Psoas muscle (tissue), 8 donors: Measurements from ENCODE around the gene PTGR3. TPM values are rescaled to one million over a fixed set of nuclear protein-coding genes. Genes with fewer than 3 reads are reported as not detected.

Experiments used
- ATAC-seq, 4 donors: fragments of 200-7000 bp; cut with Tn5 transposase; one replicate each; pipeline ENCODE4 v1.9.1; 2020; ENCODE audit warnings: moderate library complexity in 3 of 4, mild to moderate bottlenecking in 2 of 4
- DNase-seq, 2 donors: peaks; one replicate each; pipeline ENCODE4 v3.0.0-alpha.2; 2020
- H3K27ac ChIP-seq: fragments of 200-600 bp; one replicate; pipeline ENCODE4 v1.8.0; 2022
- H3K27me3 ChIP-seq, 3 donors: fragments of 200-600 bp in 1 of 3; one replicate each; pipeline versions ENCODE4 v1.6.1 to v1.8.0; 2013 to 2022; ENCODE audit warnings: low read length in 2 of 3, mild to moderate bottlenecking in 2 of 3, moderate library complexity in 1 of 3; ENCODE audit not compliant: insufficient read depth in 3 of 3
- H3K36me3 ChIP-seq, 2 donors: fragments of 200-600 bp in 1 of 2; one replicate each; pipeline versions ENCODE4 v1.6.1 to v1.8.0; 2013 to 2022; ENCODE audit warnings: low read depth in 1 of 2, mild to moderate bottlenecking in 1 of 2, moderate library complexity in 1 of 2; ENCODE audit not compliant: insufficient read depth in 1 of 2
- H3K4me1 ChIP-seq: fragments of 200-600 bp; one replicate; pipeline ENCODE4 v1.8.0; 2022
- H3K4me3 ChIP-seq: fragments of 200-600 bp; one replicate; pipeline ENCODE4 v1.8.0; 2022; ENCODE audit warnings: mild to moderate bottlenecking
- H3K9me3 ChIP-seq: fragments of 200-600 bp; one replicate; pipeline ENCODE4 v1.8.0; 2022
- CTCF ChIP-seq: fragments of 200-600 bp; IDR thresholded peaks from one replicate; pipeline ENCODE4 v1.8.0; 2022; ENCODE audit warnings: antibody characterized with exemption
- WGBS, 3 donors: extraction: QIAGEN DNeasy Blood & Tissue Kit; methylation state at CpG; one replicate each; pipeline versions ENCODE4 v1.1.6 to v1.1.7; 2013; 5-methylcytosine and 5-hydroxymethylcytosine counted together
- intact Hi-C, 2 donors: fragments of 100-400 bp; cut with DNase I; formaldehyde crosslinking; loops; one replicate each; pipeline versions ENCODE4 v1.11.0 to v1.14.2; 2022
- polyA plus RNA-seq, 3 donors: library from polyadenylated mRNA; stranded (reverse); fragments of 200-250 nt; gene quantifications; one replicate each; pipeline ENCODE4 v1.2.3, GENCODE V29; 2013
- total RNA-seq, 4 donors: library from RNA; stranded (reverse); fragmentation: NEBNext Ultra II Directional in 2 of 4; extraction: Animal tissue kit (Norgen Biotek cat#: 25700) in 2 of 4; gene quantifications; one replicate each; pipeline versions ENCODE4 v1.2.1 to v1.2.4, GENCODE V29; 2021 to 2023
- donor health status: healthy with polysubstance abuse.
- donor health status: DM: no; HTN: no; CAD: no; lungs with moderate emphysema.
- donor health status: Bipolar disorder and iron deficiency.
- donor health status: healthy.
- donor health status: DM: yes; HTN: yes; CAD: no.
- donor health status: DM: no; HTN: no; CAD: no.
- donor health status: DM: no; HTN: no; CAD: no.
- donor health status: DM: yes; HTN: yes; CAD: no.

PTGR3 gene
- total and polyA plus RNA-seq, 7 donors, result 20.6 to 66.4 (median 31.7) TPM

GRCh38 chr18:75167759-75168618 lies 41.0 kb downstream of the PTGR3 start:
- Histone ChIP-seq H3K27ac (peak overlapping the region; percentile 20), H3K4me3 (peak overlapping the region; percentile 13), H3K4me1 (peaks cover 6% of the 10 kb centered on the region), H3K36me3 (no peaks in the 10 kb centered on the region), H3K27me3 (peaks cover 0 to 2% (median 0%) of the 10 kb centered on the region in 3 donors), H3K9me3 (no peaks in the 10 kb centered on the region)
- no peak for TF ChIP-seq CTCF
- ATAC-seq, result no peak
- no peak for DNase-seq
- whole genome bisulfite sequencing, 3 donors, result 63 to 73% (median 65%) methylated on average over 30 to 33 of the region's 33 CpGs
- intact Hi-C loops, result loop anchor here in 1 of 2 donors (10.0 kb wide), 1 partner anchor 307 kb away; no protein-coding TSS in a partner anchor

GRCh38 chr18:75167137-75167536 lies 41.8 kb downstream of the PTGR3 start:
- TF ChIP-seq CTCF, result no peak
- no peak overlapping the region for H3K4me3 ChIP-seq
- no peak overlapping the region for H3K27ac ChIP-seq
- no peaks in the 10 kb centered on the region for H3K27me3 ChIP-seq
- intact Hi-C loops, result loop anchor here in 1 of 2 donors (10.0 kb wide), 1 partner anchor 308 kb away; no protein-coding TSS in a partner anchor
- no peaks in the 10 kb centered on the region for H3K36me3 ChIP-seq
- ATAC-seq, result no peak
- H3K9me3 ChIP-seq, result no peaks in the 10 kb centered on the region
- DNase-seq, result no peak
- H3K4me1 ChIP-seq, result peaks cover 14% of the 10 kb centered on the region
- 86 to 89% (median 89%) methylated on average over 10 of the region's 10 CpGs for WGBS, 3 donors

DNA sequence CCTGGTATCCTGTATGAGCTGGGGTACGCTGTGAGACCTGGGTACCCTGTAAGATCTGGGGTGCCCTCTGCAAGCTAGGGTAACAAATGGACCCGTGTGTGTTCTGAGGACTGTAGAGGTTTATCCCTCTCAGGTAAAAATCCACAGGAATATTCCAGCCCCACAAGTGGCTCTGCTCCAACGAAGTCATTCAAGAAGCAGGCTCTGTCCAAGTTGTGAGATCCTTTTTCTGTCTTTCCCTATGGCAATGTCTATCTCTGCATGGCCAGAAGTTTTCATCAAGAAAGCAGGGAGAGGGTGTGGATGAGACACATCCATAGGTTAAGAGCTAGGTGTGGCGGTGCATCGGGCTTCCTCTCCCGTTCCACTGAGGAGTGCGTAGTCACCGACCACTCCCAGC lies 43.0 kb downstream of the PTGR3 start:
- TF ChIP-seq CTCF, result no peak
- H3K36me3 ChIP-seq, result no peaks in the 10 kb centered on the region
- no peak for DNase-seq
- no peak overlapping the region for H3K27ac ChIP-seq
- no peak for ATAC-seq
- intact Hi-C loops, result loop anchor here in 1 of 2 donors (10.0 kb wide), 1 partner anchor 309 kb away; no protein-coding TSS in a partner anchor
- no peaks in the 10 kb centered on the region for H3K9me3 ChIP-seq
- 86 to 97% (median 96%) methylated on average over 8 of the region's 8 CpGs for WGBS, 3 donors
- no peaks in the 10 kb centered on the region for H3K27me3 ChIP-seq
- no peak overlapping the region for H3K4me3 ChIP-seq
- H3K4me1 ChIP-seq, result peaks cover 18% of the 10 kb centered on the region

DNA sequence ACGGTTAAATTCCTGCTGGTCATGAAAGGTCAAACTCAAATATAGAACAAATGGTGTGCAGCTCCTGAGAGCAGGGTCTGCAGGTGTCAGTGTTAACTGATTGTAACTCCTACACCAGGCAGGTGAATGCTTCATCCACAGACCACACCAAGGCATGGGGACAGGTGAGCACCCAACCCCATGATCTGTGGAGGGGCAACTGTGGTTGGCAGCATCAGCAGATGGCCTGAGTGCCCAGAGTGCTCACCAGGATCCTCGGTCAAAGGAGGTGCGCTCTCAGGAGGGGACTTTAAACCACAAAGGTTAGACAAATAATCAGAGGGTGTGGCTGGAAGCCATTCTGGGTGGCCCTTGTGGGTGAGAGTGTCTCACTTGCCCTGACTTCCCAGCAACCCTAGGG lies 44.5 kb downstream of the PTGR3 start:
- H3K4me3 ChIP-seq, result no peak overlapping the region
- DNase-seq, result no peak
- intact Hi-C loops, result loop anchor here in 1 of 2 donors (5.0 to 10.0 kb wide), 4 partner anchors 38 to 512 kb away; no protein-coding TSS in a partner anchor

More for the DNA sequence above, 44.5 kb downstream of the PTGR3 start:
- Histone ChIP-seq H3K9me3 (no peaks in the 10 kb centered on the region), H3K36me3 (no peaks in the 10 kb centered on the region), H3K27me3 (no peaks in the 10 kb centered on the region), H3K4me1 (peaks cover 18% of the 10 kb centered on the region), H3K27ac (no peak overlapping the region)
- ATAC-seq, result no peak
- WGBS, 3 donors, result 91 to 97% (median 96%) methylated on average over 3 of the region's 3 CpGs
- TF ChIP-seq CTCF, result no peak
